GM12864 (cell line): ENCODE measurements around the gene MECR.
"Not testable (repeated sequence)": the region's sequence is repeated elsewhere in the genome, so short reads cannot be mapped to it uniquely, and the experiment has no call there.

Experiments used
- DNase-seq: peaks from one replicate; pipeline ENCODE4 v3.0.0-alpha.2; 2011; ENCODE audit warnings: low read depth
- H3K4me3 ChIP-seq: 2 replicates; pipeline ENCODE4 v1.5.1; 2011; ENCODE audit warnings: mild to moderate bottlenecking, low read depth, low read length, control low read depth
- CTCF ChIP-seq: IDR thresholded peaks from 2 replicates; pipeline ENCODE4 v1.5.1; 2011; ENCODE audit warnings: low read depth, mild to moderate bottlenecking, moderate library complexity, low read length, control low read depth, inconsistent platforms; ENCODE audit errors: missing control alignments

The MECR gene

DNA sequence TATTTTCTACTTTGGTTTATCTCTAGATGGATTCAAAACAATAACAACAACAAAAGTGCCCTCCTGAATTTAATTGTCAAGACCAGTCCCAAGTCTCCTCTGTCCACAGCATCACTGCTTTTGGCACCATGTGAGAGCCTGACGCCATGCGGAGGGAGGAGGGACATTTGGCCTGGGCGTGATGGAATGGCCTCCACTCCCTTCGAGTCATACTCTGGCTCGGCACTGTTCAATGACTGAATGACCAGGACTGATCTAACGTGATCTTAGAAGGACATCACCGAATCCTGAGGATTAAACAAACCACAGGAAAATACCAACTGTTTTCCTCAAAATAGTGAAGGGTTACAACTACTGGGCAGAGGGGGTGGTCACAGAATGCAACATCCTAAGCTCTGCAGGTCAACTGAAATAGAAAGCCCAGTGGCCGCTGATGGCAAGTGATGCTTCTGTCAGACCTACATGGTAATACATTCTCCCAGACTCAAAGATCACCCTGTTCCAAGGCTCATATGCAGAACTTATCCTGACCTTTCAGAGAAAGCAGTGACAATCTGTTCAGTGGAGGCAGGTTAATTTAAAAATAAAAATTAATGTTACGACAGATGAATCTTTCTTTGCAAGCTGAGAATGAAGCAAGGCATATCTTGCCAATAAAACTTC is 68.1 kb downstream of the MECR start:
- no peak for TF ChIP-seq CTCF
- DNase-seq: no peak
- H3K4me3 ChIP-seq: no peak overlapping the region

- DNase-seq: no peak
- no peak overlapping the region for H3K4me3 ChIP-seq
- TF ChIP-seq CTCF: no peak
Measured at GRCh38 chr1:29162025-29162424, 68.7 kb downstream of the MECR start.

DNA sequence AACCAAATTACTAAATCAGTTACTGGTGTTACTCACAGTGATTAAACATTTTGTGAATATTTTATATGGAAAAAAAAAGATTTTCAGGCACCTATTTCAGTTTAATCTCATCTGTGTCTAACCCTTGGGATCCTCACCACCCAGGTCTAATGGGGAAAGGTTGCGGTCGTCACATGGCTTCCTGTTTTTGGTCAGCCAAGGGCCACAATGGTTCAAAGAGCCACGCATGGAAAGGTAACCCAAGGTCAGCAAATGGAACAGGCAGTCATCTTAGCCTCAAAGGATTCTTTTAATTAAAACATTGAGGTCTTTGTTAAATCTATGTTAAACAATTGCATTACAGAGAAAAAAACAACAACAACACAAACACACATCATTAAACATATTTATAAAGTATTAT is 71.0 kb downstream of the MECR start:
- H3K4me3 ChIP-seq: no peak overlapping the region
- no peak for DNase-seq
- no peak for TF ChIP-seq CTCF

DNA sequence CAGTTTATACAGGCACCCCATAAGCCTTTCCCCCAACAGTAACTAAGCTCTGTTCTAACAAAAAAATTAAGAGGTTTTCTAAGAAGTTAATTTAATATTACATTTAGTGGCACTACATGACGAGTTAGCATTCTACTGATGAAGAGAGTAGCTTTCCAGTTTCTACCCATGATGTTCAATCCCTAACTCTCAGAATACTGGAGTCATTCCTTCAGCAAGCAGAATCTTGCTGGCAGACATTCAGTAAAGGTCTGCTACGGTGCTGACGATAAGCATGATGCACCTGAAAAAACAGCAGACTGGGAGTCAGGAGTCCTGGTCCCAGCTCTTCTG is 73.5 kb downstream of the MECR start:
- no peak overlapping the region for H3K4me3 ChIP-seq
- no peak for DNase-seq
- TF ChIP-seq CTCF: no peak

GRCh38 chr1:29156543-29157268 is 74.0 kb downstream of the MECR start:
- H3K4me3 ChIP-seq: no peak overlapping the region
- DNase-seq: no peak
- TF ChIP-seq CTCF: no peak

- no peak overlapping the region for H3K4me3 ChIP-seq
- DNase-seq: no peak
- TF ChIP-seq CTCF: no peak
Measured at GRCh38 chr1:29152046-29152805, 78.5 kb downstream of the MECR start.

GRCh38 chr1:29150346-29150745 is 80.4 kb downstream of the MECR start:
- not testable (repeated sequence) for H3K4me3 ChIP-seq, DNase-seq
